Measurements from ENCODE around the gene TPST1.
"Not testable (repeated sequence)": the region's sequence is repeated elsewhere in the genome, so short reads cannot be mapped to it uniquely, and the experiment has no call there.

The TPST1 gene
- 5.0 to 34.3 (median 12.0) reads per million in 17 experiments for total RNA-seq

GRCh38 chr7:66204822-66205740 lies at the start of gene TPST1:
TSS of gene TPST1 (plus strand) at chr7:66205334. CDS start at chr7:66240426, 35,092 bp downstream.
- DNase-seq = peak; percentile 85 to 90 (median 88)

GRCh38 chr7:66156035-66156434 lies 49.1 kb upstream of the TPST1 start:
- not testable (repeated sequence) for DNase-seq

- no peak for DNase-seq
Measured at GRCh38 chr7:66157060-66157459, 48.1 kb upstream of the TPST1 start.

GRCh38 chr7:66162622-66163021 lies 42.5 kb upstream of the TPST1 start:
- no peak for DNase-seq

GRCh38 chr7:66163186-66163610 lies 41.9 kb upstream of the TPST1 start:
- no peak for DNase-seq

GRCh38 chr7:66164356-66164755 lies 40.8 kb upstream of the TPST1 start:
- DNase-seq = no peak

GRCh38 chr7:66167773-66168387 lies 37.3 kb upstream of the TPST1 start:
- peak in 3 of 4 experiments; percentile 23 to 57 (median 55) for DNase-seq

GRCh38 chr7:66169616-66170015 lies 35.5 kb upstream of the TPST1 start:
- no peak for DNase-seq

- DNase-seq = peak in 1 of 4 experiments; percentile 7
Measured at GRCh38 chr7:66170309-66171231, 34.6 kb upstream of the TPST1 start.

GRCh38 chr7:66172536-66173401 lies 32.4 kb upstream of the TPST1 start:
- not testable (repeated sequence) for DNase-seq

GRCh38 chr7:66173856-66174255 lies 31.3 kb upstream of the TPST1 start:
- no peak for DNase-seq

GRCh38 chr7:66175006-66175405 lies 30.1 kb upstream of the TPST1 start:
- not testable (repeated sequence) for DNase-seq

GRCh38 chr7:66176914-66177313 lies 28.2 kb upstream of the TPST1 start:
- DNase-seq = no peak

GRCh38 chr7:66178258-66178657 lies 26.9 kb upstream of the TPST1 start:
- DNase-seq = no peak

GRCh38 chr7:66181329-66181728 lies 23.8 kb upstream of the TPST1 start:
- no peak for DNase-seq

- no peak for DNase-seq
Measured at GRCh38 chr7:66181845-66182244, 23.3 kb upstream of the TPST1 start.

- DNase-seq = no peak
Measured at GRCh38 chr7:66182920-66183319, 22.2 kb upstream of the TPST1 start.

GRCh38 chr7:66183700-66184099 lies 21.4 kb upstream of the TPST1 start:
- DNase-seq = no peak

GRCh38 chr7:66185680-66186187 lies 19.4 kb upstream of the TPST1 start:
- no peak for DNase-seq

GRCh38 chr7:66186991-66187390 lies 18.1 kb upstream of the TPST1 start:
- DNase-seq = no peak

GRCh38 chr7:66187905-66188304 lies 17.2 kb upstream of the TPST1 start:
- peak in 2 of 4 experiments; percentile 23 to 37 for DNase-seq

Data from suppressor macrophage (primary cell).